Putamen (tissue), 1 donor: ENCODE data around the gene CCDC159.

Experiments used
- DNase-seq: peaks from one replicate; pipeline ENCODE4 v3.0.0-alpha.2; 2016; ENCODE audit warnings: low spot score

Gene CCDC159

DNA sequence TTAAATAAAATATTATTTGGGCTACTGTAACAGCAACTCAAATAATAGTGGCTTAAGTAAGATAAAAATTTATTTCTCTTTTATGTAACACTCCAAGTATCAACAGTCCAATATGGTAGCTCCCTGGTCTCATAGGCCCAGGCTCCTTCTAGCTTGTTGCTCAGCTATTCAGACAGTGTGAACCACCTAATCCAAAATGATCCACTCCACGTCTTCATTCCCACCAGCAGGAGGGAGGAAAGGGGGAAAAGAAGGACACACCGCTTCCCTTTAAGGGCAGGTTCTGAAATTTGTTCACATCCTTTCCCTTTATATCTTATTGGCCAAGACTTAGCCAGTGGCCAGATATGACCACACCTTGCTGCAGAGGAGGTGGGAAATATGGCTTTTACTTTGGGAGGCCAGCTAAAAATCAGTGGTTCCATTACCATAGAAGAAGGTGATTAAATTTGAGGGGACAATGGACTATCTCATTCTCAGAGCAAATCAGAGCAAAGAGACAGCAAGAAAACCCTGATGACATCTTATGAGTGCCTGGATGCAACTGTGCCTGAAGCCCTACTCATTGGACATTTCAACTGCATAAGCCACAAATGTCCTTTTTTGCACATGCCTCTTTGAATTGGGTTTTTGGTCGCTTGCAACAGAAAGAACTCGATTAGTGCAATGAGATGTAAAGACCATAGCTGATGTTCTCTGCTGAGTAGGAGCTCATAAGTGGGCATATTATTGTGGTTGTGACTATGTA is 44.8 kb downstream of the CCDC159 start:
- DNase-seq: no peak

DNA sequence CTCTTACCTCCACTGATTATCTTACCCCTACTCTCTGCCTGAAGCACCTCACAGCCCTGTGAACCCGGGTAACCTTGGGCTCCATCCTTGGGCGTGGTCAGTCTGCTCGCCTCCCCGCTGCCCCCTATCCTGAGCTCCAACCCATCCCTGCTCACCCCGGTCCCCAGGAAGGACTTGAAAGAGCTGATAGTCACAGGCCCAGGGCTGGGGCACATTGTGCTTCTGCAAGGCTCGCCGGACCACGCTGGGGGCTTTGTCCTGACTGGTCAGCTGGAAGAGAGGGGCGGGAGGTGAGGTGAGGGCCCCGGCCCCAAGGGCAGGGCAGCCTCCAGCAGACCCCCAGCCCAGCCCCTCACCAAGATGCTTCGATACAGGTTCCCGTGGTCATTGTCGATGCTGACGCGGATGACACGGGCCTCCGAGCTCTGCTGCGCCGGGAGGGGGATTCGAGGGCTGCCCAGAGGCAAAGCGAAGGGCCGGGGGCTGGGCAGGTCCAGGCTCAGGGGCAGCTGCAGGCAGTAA is 50.8 kb downstream of the CCDC159 start:
- DNase-seq: no peak

DNA sequence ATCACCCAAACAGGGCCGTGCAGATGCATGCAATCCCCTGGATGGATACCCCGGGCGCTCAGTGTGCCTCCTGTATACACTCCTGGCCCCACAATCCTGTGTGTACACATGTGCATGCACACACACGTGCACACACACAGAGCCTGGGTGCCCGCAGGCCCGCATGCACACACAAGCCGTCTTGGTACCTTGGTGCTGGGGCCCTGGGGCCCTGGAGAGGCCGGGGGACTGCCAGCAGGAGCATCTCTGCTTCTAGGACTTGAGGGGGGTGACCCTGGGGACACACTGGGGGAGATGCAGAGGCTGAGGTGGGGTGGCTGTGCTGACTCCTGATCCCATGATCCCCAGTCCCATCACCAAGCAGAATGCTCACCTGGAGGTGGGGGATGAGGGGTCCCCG is 53.3 kb downstream of the CCDC159 start:
- no peak for DNase-seq

DNA sequence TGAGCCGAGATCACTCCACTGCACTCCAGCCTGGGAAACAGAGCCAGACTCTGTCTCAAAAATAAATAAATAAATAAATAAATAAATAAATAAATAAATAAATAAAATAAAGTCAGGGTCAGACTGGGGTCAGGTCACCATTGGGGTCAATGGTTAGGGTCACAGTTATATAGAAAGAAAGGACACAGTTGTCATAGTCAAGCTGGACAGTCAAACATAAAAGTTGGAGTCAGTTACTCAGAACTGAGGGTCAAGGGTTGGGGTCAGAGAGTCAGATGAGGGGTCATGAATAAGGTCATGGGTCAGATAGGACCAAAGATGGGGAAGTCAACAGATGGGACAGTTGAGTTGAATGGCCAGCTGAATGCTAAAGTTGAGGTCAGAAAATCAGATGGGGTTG is 54.5 kb downstream of the CCDC159 start:
- no peak for DNase-seq

DNA sequence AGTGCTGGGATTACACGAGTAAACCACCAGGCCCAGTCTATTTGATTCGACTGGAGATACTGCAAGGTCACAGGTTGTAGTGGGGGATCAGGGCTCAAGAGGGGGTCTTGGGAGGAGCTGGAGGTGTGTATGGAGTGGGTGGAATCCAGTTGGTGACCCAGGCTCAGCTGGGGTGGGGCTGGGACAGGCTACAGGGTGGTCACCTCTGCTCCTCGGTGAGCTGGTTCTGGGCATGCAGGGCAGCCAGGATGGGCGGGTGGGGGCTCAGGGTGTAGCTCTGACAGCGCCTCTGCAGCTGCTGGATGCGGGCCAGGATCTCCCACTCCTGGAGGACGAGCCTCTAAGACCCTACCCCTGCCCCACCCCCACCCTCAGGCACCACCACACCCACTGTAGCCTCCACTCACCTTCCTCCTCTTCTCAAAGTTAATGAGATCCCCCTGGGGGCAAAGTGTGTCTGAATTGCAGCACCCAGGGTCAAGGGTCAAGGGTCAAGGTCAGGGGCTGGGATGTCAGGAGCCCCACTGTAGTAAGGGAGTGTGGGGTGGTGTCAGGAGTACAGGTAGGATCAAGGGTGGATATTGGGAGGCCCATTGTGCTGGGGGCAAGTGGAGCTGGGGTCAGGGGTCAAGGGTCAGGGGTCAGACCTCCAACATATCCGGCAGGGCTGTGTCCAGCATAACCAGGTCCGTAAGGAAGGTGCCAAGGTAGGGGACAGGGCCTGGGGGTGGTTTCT is 55.7 kb downstream of the CCDC159 start:
- no peak for DNase-seq
